ENCODE results near the gene SLC39A1.

The SLC39A1 gene

GRCh38 chr1:153976819-153977249 lies 13.5 kb upstream of the SLC39A1 start:
- DNase-seq (ENCODE audit: low read depth in 2 of 2): no peak

- DNase-seq (ENCODE audit: low read depth in 2 of 2): no peak
Measured at GRCh38 chr1:153973525-153973924, 10.2 kb upstream of the SLC39A1 start.

GRCh38 chr1:153973071-153973470 lies 9.7 kb upstream of the SLC39A1 start:
- DNase-seq (ENCODE audit: low read depth in 2 of 2): no peak

- no peak for DNase-seq (ENCODE audit: low read depth in 2 of 2)
Measured at GRCh38 chr1:153970346-153970745, 7.0 kb upstream of the SLC39A1 start.

GRCh38 chr1:153968972-153969371 lies 5.6 kb upstream of the SLC39A1 start:
- DNase-seq (ENCODE audit: low read depth in 2 of 2): no peak

GRCh38 chr1:153968408-153968807 lies 5.1 kb upstream of the SLC39A1 start:
- DNase-seq (ENCODE audit: low read depth in 2 of 2): no peak

- no peak for DNase-seq (ENCODE audit: low read depth in 2 of 2)
Measured at GRCh38 chr1:153968000-153968363, 4.6 kb upstream of the SLC39A1 start.

GRCh38 chr1:153967107-153967999 lies 4.0 kb upstream of the SLC39A1 start, which contains the start of gene CREB3L4:
Gene CREB3L4, plus strand, starts transcription at chr1:153967902. Its CDS starts 624 bp downstream, at chr1:153968526.
- peak; percentile 61 to 73 for DNase-seq (ENCODE audit: low read depth in 2 of 2)

GRCh38 chr1:153963850-153964331 lies 554 bp upstream of the SLC39A1 start:
- no peak for DNase-seq (ENCODE audit: low read depth in 2 of 2)

- DNase-seq (ENCODE audit: low read depth in 2 of 2): no peak
Measured at GRCh38 chr1:153962088-153963029, 978 bp downstream of the SLC39A1 start.

GRCh38 chr1:153961421-153961820 lies 1.9 kb downstream of the SLC39A1 start:
- DNase-seq (ENCODE audit: low read depth in 2 of 2): no peak

- no peak for DNase-seq (ENCODE audit: low read depth in 2 of 2)
Measured at GRCh38 chr1:153960206-153960605, 3.1 kb downstream of the SLC39A1 start.

- DNase-seq (ENCODE audit: low read depth in 2 of 2): no peak
Measured at GRCh38 chr1:153959454-153959853, 3.9 kb downstream of the SLC39A1 start.

- no peak for DNase-seq (ENCODE audit: low read depth in 2 of 2)
Measured at GRCh38 chr1:153958961-153959260, 4.4 kb downstream of the SLC39A1 start.

GRCh38 chr1:153958111-153958960 lies 5.0 kb downstream of the SLC39A1 start, which contains the start of gene CRTC2:
Gene CRTC2, minus strand, starts transcription at chr1:153958612. Its CDS starts 115 bp downstream, at chr1:153958497.
- DNase-seq (ENCODE audit: low read depth in 2 of 2): peak; percentile 92 to 95

- DNase-seq (ENCODE audit: low read depth in 2 of 2): no peak
Measured at GRCh38 chr1:153957744-153958110, 5.6 kb downstream of the SLC39A1 start.

- no peak for DNase-seq (ENCODE audit: low read depth in 2 of 2)
Measured at GRCh38 chr1:153956997-153957715, 6.2 kb downstream of the SLC39A1 start.

GRCh38 chr1:153954826-153955225 lies 8.5 kb downstream of the SLC39A1 start:
- no peak for DNase-seq (ENCODE audit: low read depth in 2 of 2)

- DNase-seq (ENCODE audit: low read depth in 2 of 2): no peak
Measured at GRCh38 chr1:153953859-153954365, 9.4 kb downstream of the SLC39A1 start.

GRCh38 chr1:153951801-153952200 lies 11.5 kb downstream of the SLC39A1 start:
- no peak for DNase-seq (ENCODE audit: low read depth in 2 of 2)

- DNase-seq (ENCODE audit: low read depth in 2 of 2): no peak
Measured at GRCh38 chr1:153951183-153951582, 12.2 kb downstream of the SLC39A1 start.
